ENCODE results near the gene NLRP5.
"Not testable (repeated sequence)": the region's sequence is repeated elsewhere in the genome, so short reads cannot be mapped to it uniquely, and the experiment has no call there.

NLRP5 gene

GRCh38 chr19:56079609-56080008, 93.0 kb downstream of the NLRP5 start:
- no peak for DNase-seq

GRCh38 chr19:56080669-56081401, 94.3 kb downstream of the NLRP5 start:
- DNase-seq, result peak; percentile 88

DNA sequence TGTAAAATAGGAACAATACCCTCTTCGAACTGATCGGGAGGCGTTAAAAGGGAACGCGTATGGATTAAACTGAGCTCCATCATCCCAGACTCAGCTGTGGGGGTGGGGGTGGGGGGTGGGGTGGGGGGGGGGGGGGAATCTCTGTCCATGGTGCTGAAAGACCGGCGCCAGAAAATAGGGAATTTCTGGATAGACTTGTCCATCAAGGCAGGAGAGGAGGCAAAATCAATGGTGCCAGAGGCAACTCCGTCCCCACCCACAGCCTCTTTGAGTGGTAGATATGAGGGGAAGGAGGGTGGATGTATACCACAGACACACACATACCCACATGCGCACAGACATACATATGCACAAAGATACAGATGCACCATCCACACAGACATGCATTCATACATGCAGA, 97.1 kb downstream of the NLRP5 start:
- no peak for DNase-seq

DNA sequence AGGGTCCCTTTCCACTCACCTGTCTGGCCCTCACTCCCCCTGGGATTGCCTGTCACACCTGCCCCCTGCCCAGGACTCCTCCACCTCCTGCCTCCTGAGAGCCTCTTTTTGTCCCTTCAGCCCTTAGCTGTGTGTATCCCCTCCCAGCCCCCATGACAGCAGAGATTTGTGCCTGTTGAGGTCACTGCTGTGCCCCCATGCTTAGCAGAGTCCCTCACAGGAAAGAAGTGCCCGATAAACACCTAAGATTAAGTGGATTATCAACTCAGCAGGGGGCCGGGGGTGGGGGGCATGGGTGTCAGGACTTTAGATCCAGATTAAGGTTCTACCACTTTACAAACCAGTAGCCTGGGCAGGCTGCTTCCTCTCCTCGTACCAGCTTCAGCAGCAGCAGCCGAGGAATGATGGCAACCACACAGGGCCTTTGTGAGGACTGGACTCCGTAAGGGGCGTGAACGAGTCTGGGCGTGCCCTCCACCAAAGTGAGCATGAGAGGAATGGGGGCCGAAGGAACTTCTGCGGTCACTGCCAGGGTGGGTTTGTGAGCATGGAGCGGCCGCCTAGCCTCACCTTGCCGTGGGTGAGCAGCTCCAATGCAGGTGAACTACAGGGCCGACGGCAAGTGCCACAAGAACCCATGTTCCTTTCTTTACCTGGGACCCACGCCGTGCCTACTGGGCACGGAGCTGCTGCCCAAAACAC, 98.4 kb downstream of the NLRP5 start:
- no peak for DNase-seq

GRCh38 chr19:56085571-56086275, 99.1 kb downstream of the NLRP5 start:
- no peak for DNase-seq

DNA sequence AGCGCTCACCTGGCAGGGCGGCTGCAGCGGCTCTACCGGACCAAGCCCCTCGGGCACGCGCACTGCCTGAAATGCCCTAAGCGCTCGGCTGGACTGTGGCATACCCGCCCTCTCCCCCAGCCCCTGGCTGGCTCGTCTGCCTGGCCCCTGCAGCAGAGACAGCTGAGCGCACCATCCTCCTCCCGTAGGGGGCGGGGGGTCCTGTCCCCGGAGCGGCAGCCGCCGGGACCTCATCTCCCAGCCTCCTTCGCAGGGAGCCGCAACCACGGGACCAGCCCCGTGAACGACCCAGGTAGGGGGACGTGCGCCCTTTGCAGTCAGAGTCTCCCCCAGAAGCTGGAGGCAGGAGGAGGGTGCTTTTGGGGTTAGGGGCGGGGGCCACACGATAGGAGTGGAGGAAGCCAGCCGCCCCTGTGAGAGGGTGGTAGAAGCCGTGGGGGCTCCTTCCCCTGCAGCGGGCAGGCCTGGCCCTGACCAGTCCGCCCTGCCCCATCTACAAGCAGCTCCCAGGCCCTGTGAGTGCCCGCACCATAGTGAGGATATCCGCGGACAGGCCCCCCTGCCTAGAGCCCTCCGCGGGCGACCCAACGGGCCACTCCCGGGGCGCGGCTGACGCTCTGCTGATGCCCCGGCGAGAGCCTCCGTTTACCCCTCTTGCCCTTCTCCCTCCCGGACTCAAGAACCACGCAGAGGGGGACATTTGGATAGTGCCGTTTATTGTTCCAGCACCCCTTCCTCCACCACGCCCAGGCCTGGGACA, 100.3 kb downstream of the NLRP5 start:
- DNase-seq, result no peak

- DNase-seq, result no peak
Measured at GRCh38 chr19:56087647-56088496, 101.3 kb downstream of the NLRP5 start.

- no peak for DNase-seq
Measured at GRCh38 chr19:56088497-56089215, 102.1 kb downstream of the NLRP5 start.

- DNase-seq, result no peak
Measured at GRCh38 chr19:56089344-56089743, 102.8 kb downstream of the NLRP5 start.

DNA sequence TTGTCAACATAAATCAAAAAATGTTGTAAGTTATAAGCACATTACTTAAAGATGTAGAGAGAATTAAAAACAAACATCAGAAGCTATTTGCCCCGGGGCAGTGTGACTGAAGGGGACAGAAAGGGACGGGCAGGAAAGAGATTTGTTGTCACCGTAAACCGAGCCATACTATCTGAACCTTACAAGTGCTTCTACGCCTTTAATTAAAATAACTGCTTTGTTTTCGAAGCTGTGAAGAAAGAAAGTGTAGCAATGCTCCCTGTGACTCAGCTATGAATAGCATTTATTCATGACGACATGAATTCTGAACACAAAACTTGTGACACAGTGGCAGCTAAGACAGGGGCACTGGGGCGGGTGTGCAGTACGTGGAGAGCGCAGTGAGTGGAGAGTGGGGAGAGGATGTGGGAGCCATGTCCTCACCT, 104.5 kb downstream of the NLRP5 start:
- no peak for DNase-seq

- DNase-seq, result peak; percentile 72
Measured at GRCh38 chr19:56091751-56092546, 105.4 kb downstream of the NLRP5 start.

DNA sequence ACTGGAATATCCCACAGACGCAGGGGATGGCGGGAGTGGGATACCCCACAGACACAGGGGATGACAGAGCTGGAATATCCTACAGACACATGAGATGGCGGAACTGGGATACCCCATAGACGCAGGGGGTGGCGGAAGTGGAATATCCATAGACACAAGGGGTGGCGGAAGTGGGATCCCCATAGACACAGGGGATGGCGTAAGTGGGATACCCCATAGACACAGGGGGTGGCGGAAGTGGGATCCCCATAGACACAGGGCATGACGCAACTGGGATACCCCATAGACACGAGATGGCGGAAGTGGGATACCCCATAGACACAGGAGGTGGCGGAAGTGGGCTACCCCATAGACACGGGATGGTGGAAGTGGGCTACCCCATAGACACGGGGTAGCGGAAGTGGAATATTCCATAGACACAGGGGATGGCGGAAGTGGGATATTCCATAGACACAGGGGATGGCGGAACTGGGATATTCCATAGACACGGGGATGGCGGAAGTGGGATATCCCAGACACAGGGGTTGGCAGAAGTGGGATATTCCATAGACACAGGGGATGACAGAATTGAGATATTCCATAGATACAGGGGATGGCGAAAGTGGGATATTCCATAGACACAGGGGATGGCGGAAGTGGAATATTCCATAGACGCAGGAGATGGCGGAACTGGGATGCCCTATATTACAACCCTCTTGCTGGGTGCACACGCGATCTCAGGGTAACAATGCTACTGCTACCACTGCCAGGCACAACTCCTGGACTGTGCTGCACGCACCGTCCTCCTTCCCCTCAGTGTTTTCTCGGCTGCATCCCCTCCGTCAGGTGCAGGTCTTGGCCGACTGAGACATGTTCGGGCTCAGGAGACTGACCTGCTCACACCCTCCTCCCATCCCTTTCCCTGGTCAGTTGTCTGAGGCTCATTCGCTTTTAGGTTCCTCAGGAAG, 106.4 kb downstream of the NLRP5 start:
- DNase-seq, result no peak

DNA sequence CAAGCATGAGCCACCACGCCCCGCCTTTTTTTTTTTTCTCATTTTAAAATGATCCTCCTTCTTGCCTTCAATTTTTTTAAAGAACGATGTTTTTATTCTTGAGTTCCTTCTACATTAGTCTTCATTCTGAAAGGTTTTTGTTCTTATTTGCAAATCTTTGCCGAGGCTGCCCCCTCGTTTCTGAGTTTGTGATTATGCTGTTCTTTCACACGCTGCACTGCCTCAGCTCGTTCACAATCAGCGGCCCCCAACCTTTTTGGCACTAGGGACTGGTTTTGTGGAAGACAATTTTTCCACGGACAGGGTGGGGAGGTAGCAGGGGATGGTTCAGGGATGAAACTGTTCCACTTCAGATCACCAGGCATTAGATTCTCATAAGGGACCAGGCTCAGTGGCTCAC, 107.9 kb downstream of the NLRP5 start:
- no peak for DNase-seq

DNA sequence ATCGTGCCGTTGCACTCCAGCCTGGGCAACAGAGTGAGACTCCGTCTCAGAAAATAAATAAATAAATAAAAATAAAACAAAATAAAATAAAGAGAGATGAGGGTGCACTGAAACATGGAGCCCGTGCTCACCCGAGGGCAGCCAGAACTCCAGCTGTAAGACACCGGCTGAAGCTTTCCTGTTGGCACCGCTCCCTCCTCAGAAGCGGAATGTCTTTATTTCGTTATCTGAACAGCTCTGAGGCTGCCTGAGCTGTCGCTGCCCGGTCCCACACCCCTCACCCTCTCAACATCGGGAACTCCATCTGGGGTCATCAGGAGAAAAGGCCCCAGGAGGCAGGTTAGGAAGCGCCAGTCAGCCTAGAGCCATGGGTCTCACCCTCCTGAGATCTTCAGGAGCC, 110.1 kb downstream of the NLRP5 start:
- no peak for DNase-seq

- DNase-seq, result no peak
Measured at GRCh38 chr19:56097306-56097705, 110.7 kb downstream of the NLRP5 start.

DNA sequence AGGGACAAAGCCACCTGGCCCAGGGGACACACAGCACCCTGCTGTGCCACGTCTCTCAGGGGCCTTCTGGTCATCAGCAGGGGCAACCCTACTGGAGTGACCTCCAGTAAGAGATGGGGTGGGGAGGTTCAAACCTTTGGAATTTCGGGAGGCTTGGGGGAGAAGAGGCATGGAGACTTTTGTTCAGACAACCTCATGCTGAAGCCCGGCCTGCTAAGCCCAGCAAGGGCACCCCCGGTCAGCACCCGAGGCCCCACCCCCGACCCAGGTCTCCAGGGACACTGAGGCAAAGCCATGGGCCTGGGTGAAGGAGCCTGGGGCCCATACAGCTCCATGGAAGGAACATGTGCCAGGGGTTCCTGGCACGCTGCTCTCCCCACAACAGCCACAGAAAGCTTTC, 111.2 kb downstream of the NLRP5 start:
- no peak for DNase-seq

GRCh38 chr19:56098237-56098636, 111.7 kb downstream of the NLRP5 start:
- DNase-seq, result not testable (repeated sequence)

DNA sequence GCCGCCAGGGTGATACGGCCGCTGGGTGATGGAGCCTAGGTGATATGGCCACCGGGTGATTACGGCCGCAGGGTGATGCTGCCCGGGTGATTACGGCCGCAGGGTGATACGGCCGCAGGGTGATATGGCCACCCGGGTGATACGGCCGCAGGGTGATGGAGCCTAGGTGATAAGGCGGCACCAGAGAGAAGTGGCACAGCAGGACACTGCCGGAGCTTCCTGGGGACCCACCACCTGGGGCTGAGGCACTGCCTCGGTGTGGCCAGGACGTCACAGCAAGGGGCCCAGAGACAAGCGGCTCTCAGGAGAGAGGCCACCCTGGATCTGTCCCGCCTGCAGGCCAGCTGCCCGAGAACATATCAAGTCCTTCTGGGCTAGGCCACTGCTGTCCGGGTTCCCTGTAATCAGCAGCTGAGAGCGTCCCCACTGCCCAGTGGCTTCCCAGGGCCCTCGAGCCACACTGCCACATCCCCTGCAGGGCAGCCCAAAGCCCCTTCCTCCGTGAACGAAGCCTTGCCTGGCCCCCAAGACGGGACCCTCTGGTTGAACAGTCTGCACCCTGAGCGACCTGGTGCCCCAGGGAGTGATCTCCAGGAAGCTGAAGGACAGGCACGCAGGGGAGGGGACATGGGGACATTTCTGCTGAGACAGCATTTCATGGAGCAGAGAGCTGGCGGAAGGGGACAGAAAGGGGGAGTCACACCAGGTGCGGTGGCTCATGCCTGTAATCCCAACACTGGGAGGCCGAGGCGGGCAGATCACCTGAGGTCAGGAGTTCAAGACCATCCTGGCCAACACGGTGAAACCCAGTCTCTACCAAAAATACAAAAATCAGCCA, 112.4 kb downstream of the NLRP5 start:
- DNase-seq, result no peak

All from activated effector memory CD4-positive, alpha-beta T cell treated with anti-CD3 and anti-CD28 coated beads, Interleukin-2, amount 50 U/mL, for 16 hours (primary cell).